Omental fat pad (tissue), 4 donors: ENCODE results near the gene BLTP1. TPM values are rescaled to one million over a fixed set of nuclear protein-coding genes. Genes with fewer than 3 reads are reported as not detected.

ENCODE experiments used
- ATAC-seq: fragments of 150-250 bp; one replicate; pipeline ENCODE4 v1.9.1; 2016; ENCODE audit warnings: mild to moderate bottlenecking, moderate library complexity; ENCODE audit not compliant: low FRiP score
- DNase-seq: peaks from one replicate; pipeline ENCODE4 v3.0.0-alpha.2; 2019; ENCODE audit warnings: low spot score
- CTCF ChIP-seq, 3 donors: fragments of 450-650 bp; IDR thresholded peaks; one replicate each; pipeline ENCODE4 v1.5.1; 2016 to 2017; ENCODE audit warnings: antibody characterized with exemption in 3 of 3, mild to moderate bottlenecking in 3 of 3, moderate library complexity in 2 of 3
- total RNA-seq, 4 donors: library from RNA; depleted of rRNA; stranded (reverse); fragments of >200 nt; gene quantifications; one replicate each; pipeline ENCODE4 v1.1.0, GENCODE V29; 2016

The BLTP1 gene
- total RNA-seq, 4 donors from 2014 or later = 80.1 to 212 (median 102) TPM

GRCh38 chr4:122167369-122167768 is 15.2 kb downstream of the BLTP1 start:
- ATAC-seq (no peak), DNase-seq (no peak)
- TF ChIP-seq CTCF (IDR thresholded peaks at IDR 0.05) = no peak

GRCh38 chr4:122170775-122171174 is 18.6 kb downstream of the BLTP1 start:
- TF ChIP-seq CTCF (IDR thresholded peaks at IDR 0.05) = no peak
- no peak for ATAC-seq
- no peak for DNase-seq

- DNase-seq = no peak
- no peak for ATAC-seq
- no peak for TF ChIP-seq CTCF (IDR thresholded peaks at IDR 0.05)
These were observed 19.2 kb downstream of the BLTP1 start for GRCh38 chr4:122171323-122171722.

- ATAC-seq (no peak), DNase-seq (no peak)
- TF ChIP-seq CTCF (IDR thresholded peaks at IDR 0.05) = no peak
These were observed 20.1 kb downstream of the BLTP1 start for GRCh38 chr4:122172266-122172665.

- DNase-seq = no peak
- no peak for ATAC-seq
- no peak for TF ChIP-seq CTCF (IDR thresholded peaks at IDR 0.05)
These were observed 26.8 kb downstream of the BLTP1 start for GRCh38 chr4:122178961-122179360.

GRCh38 chr4:122195718-122196117 is 43.6 kb downstream of the BLTP1 start:
- no peak for TF ChIP-seq CTCF (IDR thresholded peaks at IDR 0.05)
- no peak for DNase-seq
- ATAC-seq = no peak

Other genes with a start within 250 kb of the BLTP1 start
- 1 to 10 TPM in 3 of 4 donors, under 1 TPM in 1; 0.65 to 2.7 (median 1.3) TPM for gene TRPC3, start 200.3 kb upstream of the BLTP1 start, total RNA-seq
- not detected for gene ADAD1, start 226.7 kb downstream of the BLTP1 start, total RNA-seq